HepG2 (cell line): Measurements from ENCODE around the gene KIF24. TPM values are rescaled to one million over a fixed set of nuclear protein-coding genes. Genes with fewer than 3 reads are reported as not detected.

Experiments used
- ATRX ChIP-seq: sonication (generic); formaldehyde crosslinking; IDR thresholded peaks from 2 replicates; pipeline ENCODE4 v1.4.0; 2020; ENCODE audit warnings: missing genetic modification reagents, borderline replicate concordance
- CEBPB ChIP-seq: IDR thresholded peaks from 2 replicates; pipeline ENCODE4 v1.6.1; 2011; ENCODE audit warnings: low read depth, low read length, improper control_type of control experiment, borderline replicate concordance
- ELK4 ChIP-seq: sonication (generic); formaldehyde crosslinking; IDR thresholded peaks from 2 replicates; pipeline ENCODE4 v1.9.0; 2021; ENCODE audit warnings: missing genetic modification reagents, borderline replicate concordance
- FOXK2 ChIP-seq: fragments of 450-650 bp; IDR thresholded peaks from 2 replicates; pipeline ENCODE4 v1.6.1; 2016
- HOXA9 ChIP-seq: sonication (generic); formaldehyde crosslinking; IDR thresholded peaks from 2 replicates; pipeline ENCODE4 v1.8.1; 2022; ENCODE audit warnings: missing genetic modification reagents, mild to moderate bottlenecking, moderate library complexity, borderline replicate concordance
- KDM3A ChIP-seq: IDR thresholded peaks from 2 replicates; pipeline ENCODE4 v1.6.1; 2018; ENCODE audit warnings: low read depth, missing compliant biosample characterization
- NCOA5 ChIP-seq: sonication (generic); formaldehyde crosslinking; IDR thresholded peaks from 2 replicates; pipeline ENCODE4 v1.4.0; 2020; ENCODE audit warnings: missing genetic modification reagents
- NFAT5 ChIP-seq: sonication (generic); formaldehyde crosslinking; IDR thresholded peaks from 2 replicates; pipeline ENCODE4 v1.4.0; 2020; ENCODE audit warnings: missing genetic modification reagents
- NKX3-1 ChIP-seq: sonication (generic); formaldehyde crosslinking; IDR thresholded peaks from 2 replicates; pipeline ENCODE4 v1.5.0; 2020; ENCODE audit warnings: missing genetic modification reagents
- RARA ChIP-seq: IDR thresholded peaks from 2 replicates; pipeline ENCODE4 v1.6.1; 2016; ENCODE audit warnings: missing genetic modification reagents, missing compliant biosample characterization
- RFXANK ChIP-seq: IDR thresholded peaks from 2 replicates; pipeline ENCODE4 v1.6.1; 2016
- SCMH1 ChIP-seq: sonication (generic); formaldehyde crosslinking; IDR thresholded peaks from 2 replicates; pipeline ENCODE4 v1.9.0; 2021; ENCODE audit warnings: missing genetic modification reagents, mild to moderate bottlenecking, borderline replicate concordance
- SP2 ChIP-seq: sonication (generic); formaldehyde crosslinking; IDR thresholded peaks from 2 replicates; pipeline ENCODE4 v1.5.1; 2020; ENCODE audit warnings: mild to moderate bottlenecking, missing genetic modification reagents
- SP5 ChIP-seq: IDR thresholded peaks from 2 replicates; pipeline ENCODE4 v1.6.1; 2016; ENCODE audit warnings: low read depth, borderline replicate concordance
- SRSF1 ChIP-seq: fragments of 200-400 bp; formaldehyde crosslinking; optimal IDR thresholded peaks from 2 replicates; pipeline ENCODE3; 2017; ENCODE audit warnings: mild to moderate bottlenecking, low read depth, low read length, moderate library complexity
- TAF15 ChIP-seq: fragments of 200-400 bp; formaldehyde crosslinking; IDR thresholded peaks from one replicate; pipeline ENCODE4 v1.6.1; 2018; ENCODE audit warnings: mild to moderate bottlenecking, low read depth, low read length; ENCODE audit not compliant: poor library complexity, severe bottlenecking
- TFE3 ChIP-seq: IDR thresholded peaks from 2 replicates; pipeline ENCODE4 v1.6.1; 2016
- ZBTB8A ChIP-seq: sonication (generic); formaldehyde crosslinking; IDR thresholded peaks from 2 replicates; pipeline ENCODE4 v1.4.0; 2020; ENCODE audit warnings: mild to moderate bottlenecking, low read depth, missing genetic modification reagents, borderline replicate concordance
- ZNF138 ChIP-seq: sonication (generic); formaldehyde crosslinking; IDR thresholded peaks from 2 replicates; pipeline ENCODE4 v1.5.0; 2020; ENCODE audit warnings: mild to moderate bottlenecking, low read depth, missing genetic modification reagents
- ZNF558 ChIP-seq: sonication (generic); formaldehyde crosslinking; IDR thresholded peaks from 2 replicates; pipeline ENCODE4 v1.9.0; 2022; ENCODE audit warnings: mild to moderate bottlenecking, missing genetic modification reagents, borderline replicate concordance
- ZNF790 ChIP-seq: sonication (generic); formaldehyde crosslinking; IDR thresholded peaks from 2 replicates; pipeline ENCODE4 v1.8.0; 2022; ENCODE audit warnings: missing genetic modification reagents, mild to moderate bottlenecking, borderline replicate concordance
- polyA plus RNA-seq, 8 experiments: library from polyadenylated mRNA; depleted of rRNA in 3 of 8; stranded (reverse) in 7 of 8; unstranded in 1 of 8; fragments of >200 nt; fragmentation: Illumina TruSeq in 4 of 8; extraction: Trizol in 4 of 8; gene quantifications; 2 replicates each; pipeline versions ENCODE4 v1.2.1 to v1.2.3, GENCODE V29; 2011 to 2016; ENCODE audit warnings: low read depth in 4 of 8, missing spikeins in 1 of 8, mixed read lengths in 1 of 8; ENCODE audit not compliant: insufficient read depth in 1 of 8
- total RNA-seq, 5 experiments: library from RNA; depleted of rRNA; stranded (reverse); fragments of >200 nt; fragmentation: Illumina TruSeq; extraction: Trizol; gene quantifications; 2 replicates each; pipeline ENCODE4 v1.2.3, GENCODE V29; 2016; ENCODE audit warnings: low read depth in 1 of 5

The KIF24 gene
- total and polyA plus RNA-seq, 2 of the 13 experiments (the other 11 are each of a cell fraction or from before 2014, with no cell fraction given) = 1.1 to 3.0 TPM

- TF ChIP-seq SP2 (CRISPR knock-in tag) (peak; percentile 95), RFXANK (peak; percentile 94), HOXA9 (no peak), RARA (CRISPR knock-in tag) (no peak), ZNF790 (0 out of 2 replicates have a peak, but pooled peaks have one; percentile 11), TAF15 (no peak), FOXK2 (no peak), TFE3 (no peak; the same call in 1 of the 2 replicates), KDM3A (CRISPR knock-in tag) (no peak), ZBTB8A (no peak), ZNF558 (no peak), NFAT5 (peak; percentile 21; the same call in 1 of the 2 replicates), CEBPB (no peak), SRSF1 (peak; percentile 48), ELK4 (CRISPR knock-in tag) (peak; percentile 79; the same call in 1 of the 2 replicates), NKX3-1 (CRISPR knock-in tag) (no peak), ATRX (CRISPR knock-in tag) (no peak), ZNF138 (CRISPR knock-in tag) (no peak), SCMH1 (CRISPR knock-in tag) (no peak), NCOA5 (no peak), SP5 (CRISPR knock-in tag) (no peak; the same call in 1 of the 2 replicates)
Observed at GRCh38 chr9:34328987-34329832, at the start of gene KIF24, which contains the start of gene NUDT2 (continued).
